Large intestine (tissue), 12 donors: ENCODE measurements around the gene GBP3. TPM values are rescaled to one million over a fixed set of nuclear protein-coding genes. Genes with fewer than 3 reads are reported as not detected.

Experiments used
- DNase-seq, 2 donors: peaks; one replicate each; pipeline versions ENCODE4 v3.0.0 to v3.0.0-alpha.2; 2013
- H3K27ac ChIP-seq: one replicate; pipeline ENCODE4 v1.5.1; 2013; ENCODE audit warnings: low read length
- H3K27me3 ChIP-seq: 2 replicates; pipeline ENCODE4 v1.6.1; 2013; ENCODE audit warnings: low read length; ENCODE audit not compliant: control insufficient read depth, insufficient read depth
- H3K36me3 ChIP-seq: 2 replicates; pipeline ENCODE4 v1.6.1; 2013; ENCODE audit warnings: low read length; ENCODE audit not compliant: control insufficient read depth, insufficient read depth
- H3K4me1 ChIP-seq: one replicate; pipeline ENCODE4 v1.6.1; 2013; ENCODE audit warnings: low read length; ENCODE audit not compliant: control insufficient read depth, insufficient read depth
- H3K4me3 ChIP-seq: one replicate; pipeline ENCODE4 v1.5.1; 2013; ENCODE audit warnings: low read length
- H3K9me3 ChIP-seq: one replicate; pipeline ENCODE4 v1.6.1; 2013; ENCODE audit warnings: mild to moderate bottlenecking, low read depth, low read length, moderate library complexity; ENCODE audit not compliant: control insufficient read depth
- WGBS: methylation state at CpG from one replicate; pipeline ENCODE4 v1.1.5; 2013; ENCODE audit warnings: low lambda C conversion rate; ENCODE audit not compliant: insufficient coverage; 5-methylcytosine and 5-hydroxymethylcytosine counted together
- long read RNA-seq, 11 donors: transcript quantifications; one replicate each; lab custom pipeline, GENCODE V29; 2026
- polyA plus RNA-seq: library from polyadenylated mRNA; unstranded; fragments of 120-200 nt; gene quantifications from one replicate; pipeline ENCODE4 v1.2.1, GENCODE V29; 2013

GBP3 gene, protein sequence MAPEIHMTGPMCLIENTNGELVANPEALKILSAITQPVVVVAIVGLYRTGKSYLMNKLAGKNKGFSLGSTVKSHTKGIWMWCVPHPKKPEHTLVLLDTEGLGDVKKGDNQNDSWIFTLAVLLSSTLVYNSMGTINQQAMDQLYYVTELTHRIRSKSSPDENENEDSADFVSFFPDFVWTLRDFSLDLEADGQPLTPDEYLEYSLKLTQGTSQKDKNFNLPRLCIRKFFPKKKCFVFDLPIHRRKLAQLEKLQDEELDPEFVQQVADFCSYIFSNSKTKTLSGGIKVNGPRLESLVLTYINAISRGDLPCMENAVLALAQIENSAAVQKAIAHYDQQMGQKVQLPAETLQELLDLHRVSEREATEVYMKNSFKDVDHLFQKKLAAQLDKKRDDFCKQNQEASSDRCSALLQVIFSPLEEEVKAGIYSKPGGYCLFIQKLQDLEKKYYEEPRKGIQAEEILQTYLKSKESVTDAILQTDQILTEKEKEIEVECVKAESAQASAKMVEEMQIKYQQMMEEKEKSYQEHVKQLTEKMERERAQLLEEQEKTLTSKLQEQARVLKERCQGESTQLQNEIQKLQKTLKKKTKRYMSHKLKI
- 109 TPM for polyA plus RNA-seq
- long read RNA-seq, donor 1, partial matches to known transcripts = 0 of 2 reads
- long read RNA-seq, donor 1, other reads (novel, unspliced or antisense) = 0 of 2 reads
- long read RNA-seq, donor 2, transcript GBP3-202 (11 exons, 3,067 nt) = major isoform, 21 of 38 reads
- long read RNA-seq, donor 2, partial matches to known transcripts = 9 of 38 reads
- long read RNA-seq, donor 2, other reads (novel, unspliced or antisense) = 0 of 38 reads
- long read RNA-seq, donor 3 = 0 reads
- long read RNA-seq, donor 4, partial matches to known transcripts = 0 of 2 reads
- long read RNA-seq, donor 4, other reads (novel, unspliced or antisense) = 0 of 2 reads
- long read RNA-seq, donor 5, partial matches to known transcripts = 0 of 3 reads
- long read RNA-seq, donor 5, other reads (novel, unspliced or antisense) = 0 of 3 reads
- long read RNA-seq, donor 6, transcript GBP3-202 (11 exons, 3,067 nt) = major isoform, 9 of 32 reads
- long read RNA-seq, donor 6, partial matches to known transcripts = 18 of 32 reads
- long read RNA-seq, donor 6, other reads (novel, unspliced or antisense) = 0 of 32 reads
- long read RNA-seq, donor 7, partial matches to known transcripts = 0 of 3 reads
- long read RNA-seq, donor 7, other reads (novel, unspliced or antisense) = 0 of 3 reads
- long read RNA-seq, donor 8, transcript GBP3-202 (11 exons, 3,067 nt) = major isoform, 11 of 14 reads
- long read RNA-seq, donor 8, partial matches to known transcripts = 0 of 14 reads
- long read RNA-seq, donor 8, other reads (novel, unspliced or antisense) = 0 of 14 reads
- long read RNA-seq, donor 9, partial matches to known transcripts = 5 of 11 reads
- long read RNA-seq, donor 9, other reads (novel, unspliced or antisense) = 0 of 11 reads
- long read RNA-seq, donor 10, partial matches to known transcripts = 0 of 1 reads
- long read RNA-seq, donor 10, other reads (novel, unspliced or antisense) = 0 of 1 reads
- long read RNA-seq, donor 11, partial matches to known transcripts = 0 of 2 reads
- long read RNA-seq, donor 11, other reads (novel, unspliced or antisense) = 0 of 2 reads

DNA sequence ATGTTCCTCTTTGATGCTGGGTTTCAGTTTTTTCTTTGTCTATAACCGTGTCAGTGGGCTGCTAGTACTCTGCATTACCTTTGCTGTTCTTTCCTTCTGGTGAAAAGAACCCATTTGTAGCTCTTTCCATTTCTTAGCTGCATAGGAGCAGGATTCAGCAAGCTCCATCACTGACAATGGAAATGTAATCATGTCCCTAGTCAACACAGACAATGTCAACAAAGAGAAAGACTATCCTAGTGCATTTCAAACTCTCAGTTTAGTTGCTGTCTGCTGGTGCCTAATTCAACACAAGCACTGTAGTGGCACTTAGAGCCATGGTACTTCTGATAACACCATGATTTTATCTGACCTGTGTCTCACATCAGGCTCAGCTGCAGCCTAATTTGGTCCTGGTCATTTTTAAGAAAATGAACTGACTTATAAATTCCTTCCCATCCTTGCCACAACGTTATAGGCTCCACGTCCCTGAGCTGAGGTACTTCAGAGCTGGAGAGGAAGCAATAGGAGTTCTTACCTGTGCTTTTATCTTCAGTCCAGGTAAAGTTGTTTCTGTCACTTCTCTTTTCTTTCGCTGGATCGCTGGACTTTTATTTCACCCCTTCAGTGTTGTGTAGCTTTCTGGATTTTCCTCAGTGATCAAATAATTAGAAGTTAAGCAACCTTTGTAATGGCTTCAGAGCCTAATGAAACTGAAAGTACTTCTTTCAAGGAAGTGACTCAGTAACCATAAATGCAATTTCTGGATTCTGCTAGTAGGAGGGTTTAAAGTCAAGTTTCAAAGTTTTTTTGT, at the start of gene GBP3:
Gene GBP3 (minus strand): TSS at position 700 of the 793 bp plus-strand sequence. CDS start 2,145 bp downstream, outside the sequence.
- peak; percentile 54 to 88 for DNase-seq
- Histone ChIP-seq H3K9me3 (no peaks in the 10 kb centered on the region), H3K27ac (peak within 1 kb of the TSS; percentile 96), H3K4me3 (peak within 1 kb of the TSS; percentile 72), H3K27me3 (no peaks in the 10 kb centered on the region), H3K36me3 (peaks cover 15% of the 10 kb centered on the region), H3K4me1 (peaks cover 24% of the 10 kb centered on the region)
- 0% methylated on average over 2 of the region's 5 CpGs for WGBS

DNA sequence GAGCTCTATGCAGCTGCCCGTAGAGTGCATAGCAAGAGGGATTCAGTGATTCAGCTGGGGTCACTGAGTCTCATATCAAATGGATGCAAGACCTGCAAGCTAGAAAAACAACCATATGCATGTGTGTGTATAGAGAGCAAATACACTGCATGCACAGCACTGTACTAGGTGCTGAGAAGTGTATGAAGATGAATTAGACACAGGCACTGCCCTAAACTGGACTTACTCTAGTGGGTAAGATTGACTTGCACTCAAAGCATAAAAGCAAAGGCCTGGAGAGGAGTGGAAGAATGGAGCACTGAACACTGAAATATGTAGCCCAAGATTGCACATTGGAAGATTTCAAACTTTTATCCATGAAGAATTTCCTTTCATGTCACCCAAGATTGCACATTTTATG, 47.8 kb upstream of the GBP3 start:
- H3K27me3 ChIP-seq = no peaks in the 10 kb centered on the region
- WGBS = no CpG with 5 or more reads among the region's 1 CpG
- peaks cover 2% of the 10 kb centered on the region for H3K4me1 ChIP-seq
- H3K27ac ChIP-seq = no peak overlapping the region
- H3K4me3 ChIP-seq = no peak overlapping the region
- no peaks in the 10 kb centered on the region for H3K36me3 ChIP-seq
- DNase-seq = no peak
- no peaks in the 10 kb centered on the region for H3K9me3 ChIP-seq

DNA sequence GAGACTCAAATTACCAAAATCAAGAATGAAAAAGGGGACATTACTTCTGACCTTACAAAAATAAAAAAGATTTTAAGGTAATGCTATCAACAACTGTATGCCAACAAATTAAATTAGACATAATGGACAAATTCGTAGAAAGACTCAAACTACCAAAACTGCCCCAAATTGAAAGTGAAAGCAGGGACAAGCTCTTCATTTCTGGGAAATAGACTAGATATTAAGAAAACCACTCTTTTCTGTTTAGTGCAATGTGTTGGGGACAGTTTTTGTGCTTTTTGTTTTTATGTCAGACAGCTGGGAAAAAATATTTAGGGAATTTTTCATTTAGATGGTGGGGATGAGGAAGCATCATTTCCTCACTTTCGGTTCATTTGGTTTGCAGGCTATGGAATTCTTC, 47.3 kb upstream of the GBP3 start:
- Histone ChIP-seq H3K4me3 (no peak overlapping the region), H3K27ac (no peak overlapping the region)

DNA sequence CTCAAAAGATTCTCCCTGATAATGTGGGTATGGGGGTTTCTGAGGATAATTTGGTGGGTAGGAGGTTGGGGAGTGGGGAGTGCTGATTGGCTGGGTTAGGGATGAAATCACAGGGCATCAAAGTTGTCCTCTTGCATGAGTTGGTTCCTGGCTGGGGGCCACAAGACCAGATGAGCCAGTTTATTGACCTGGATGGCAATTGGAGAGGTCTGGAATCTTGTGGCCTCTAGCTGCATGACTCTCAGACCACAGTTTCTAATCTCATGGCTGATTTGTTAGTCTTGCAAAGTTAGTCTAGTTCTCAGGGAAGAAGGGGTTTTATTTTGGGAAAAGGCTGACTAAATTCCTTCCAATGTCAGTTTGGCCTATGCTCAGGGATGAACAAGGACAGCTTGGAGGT, 45.6 kb upstream of the GBP3 start:
- no peak overlapping the region for H3K27ac ChIP-seq
- no peaks in the 10 kb centered on the region for H3K36me3 ChIP-seq
- H3K27me3 ChIP-seq = no peaks in the 10 kb centered on the region
- no peak overlapping the region for H3K4me3 ChIP-seq
- H3K4me1 ChIP-seq = peaks cover 7% of the 10 kb centered on the region
- DNase-seq = peak in 1 of 2 donors; percentile 13
- no peaks in the 10 kb centered on the region for H3K9me3 ChIP-seq

More for the DNA sequence above, 47.3 kb upstream of the GBP3 start:
- no peak for DNase-seq
- 93% methylated on average over 2 of the region's 2 CpGs for WGBS
- Histone ChIP-seq H3K9me3 (no peaks in the 10 kb centered on the region), H3K36me3 (no peaks in the 10 kb centered on the region), H3K4me1 (peaks cover 4% of the 10 kb centered on the region), H3K27me3 (no peaks in the 10 kb centered on the region)

DNA sequence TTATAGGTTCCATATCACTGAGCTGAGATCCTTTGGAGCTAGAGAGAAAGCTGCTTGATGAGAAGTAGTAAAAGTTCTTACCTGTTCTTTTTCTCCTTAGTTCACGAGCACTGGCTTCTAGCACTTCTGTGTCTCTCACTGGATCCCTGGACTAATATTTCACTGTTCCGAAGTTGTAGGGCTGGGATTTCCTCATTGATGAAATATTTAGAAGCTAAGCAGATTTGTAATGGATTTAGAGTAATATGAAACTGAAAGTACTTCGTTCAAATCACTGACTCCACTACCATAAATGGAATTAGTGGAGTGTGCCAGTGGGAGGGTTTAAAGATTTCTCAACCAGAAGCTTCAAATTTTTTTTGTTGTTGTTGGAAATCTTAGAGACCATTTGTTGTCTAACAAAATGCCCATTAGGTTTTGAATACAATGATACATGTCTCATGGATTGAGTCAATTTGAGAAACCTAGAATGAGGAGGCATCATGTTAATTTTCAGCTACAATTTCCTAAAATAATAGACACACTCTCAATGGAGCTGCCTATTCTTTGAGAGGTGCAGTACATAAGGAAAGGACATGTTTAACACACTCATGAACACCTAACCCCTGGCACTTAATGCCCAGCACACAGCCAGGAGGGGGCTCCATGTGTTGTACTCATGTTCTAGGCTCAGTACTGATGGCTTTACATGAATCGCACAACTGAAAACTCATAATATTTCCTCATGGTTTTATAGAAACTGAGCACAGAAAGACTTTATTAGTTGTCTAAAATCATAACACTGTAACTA, 42.6 kb upstream of the GBP3 start, which contains the start of gene GBP1:
Gene GBP1 (minus strand): TSS at position 130 of the 790 bp plus-strand sequence. CDS start 1,974 bp downstream, outside the sequence.
- WGBS = 20% methylated on average over 1 of the region's 4 CpGs

DNA sequence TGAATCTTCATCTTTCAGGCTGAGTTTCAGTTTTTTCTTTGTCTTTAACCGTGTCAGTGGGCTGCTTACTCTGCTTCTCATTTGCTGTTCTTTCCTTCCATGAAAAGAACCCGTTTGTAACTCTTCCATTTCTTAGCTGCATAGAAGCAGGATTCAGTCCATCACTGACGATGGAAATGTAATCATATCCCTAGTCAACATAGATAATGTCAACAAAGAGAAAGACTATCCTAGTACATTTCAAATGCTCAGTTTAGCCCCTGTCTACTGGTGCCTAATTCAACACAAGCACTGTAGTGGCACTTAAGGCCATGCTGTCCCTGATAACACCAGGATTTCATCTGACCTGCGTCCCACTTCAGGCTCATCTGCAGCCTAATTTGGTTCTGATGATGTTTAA, 42.0 kb upstream of the GBP3 start:
- Histone ChIP-seq H3K4me3 (peak overlapping the region; percentile 44), H3K9me3 (no peaks in the 10 kb centered on the region), H3K27ac (peak overlapping the region; percentile 85), H3K4me1 (peaks cover 11% of the 10 kb centered on the region), H3K27me3 (no peaks in the 10 kb centered on the region), H3K36me3 (peaks cover 6% of the 10 kb centered on the region)
- peak in 1 of 2 donors; percentile 53 for DNase-seq
- WGBS = 18% methylated on average over 2 of the region's 4 CpGs

More for the DNA sequence above, 42.6 kb upstream of the GBP3 start, which contains the start of gene GBP1:
- Histone ChIP-seq H3K9me3 (no peaks in the 10 kb centered on the region), H3K4me3 (peak within 1 kb of the TSS; percentile 44), H3K36me3 (peaks cover 4% of the 10 kb centered on the region), H3K27me3 (no peaks in the 10 kb centered on the region), H3K27ac (peak within 1 kb of the TSS; percentile 85), H3K4me1 (peaks cover 11% of the 10 kb centered on the region)
- peak; percentile 60 to 85 for DNase-seq

DNA sequence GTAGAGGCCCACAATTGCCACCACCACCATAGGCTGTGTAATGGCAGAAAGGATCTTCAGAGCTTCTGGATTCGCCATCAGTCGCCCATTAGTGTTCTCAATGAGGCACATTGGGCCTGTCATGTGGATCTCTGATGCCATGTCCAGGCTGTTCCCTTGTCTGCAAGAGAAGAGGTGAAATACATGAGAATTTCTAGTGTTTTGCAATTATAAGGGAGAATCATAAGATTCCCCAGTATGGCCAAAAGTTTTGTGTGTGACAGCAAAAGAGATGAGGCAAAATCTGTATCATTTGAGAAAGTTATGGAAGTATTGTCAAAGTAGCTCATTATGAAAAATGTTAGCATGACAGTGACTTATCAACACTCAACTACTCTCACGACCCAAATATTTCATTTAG, 40.4 kb upstream of the GBP3 start:
- 83% methylated on average over 1 of the region's 3 CpGs for WGBS
- H3K27me3 ChIP-seq = no peaks in the 10 kb centered on the region
- H3K4me3 ChIP-seq = no peak overlapping the region
- no peak for DNase-seq
- peaks cover 12% of the 10 kb centered on the region for H3K36me3 ChIP-seq
- H3K4me1 ChIP-seq = peaks cover 11% of the 10 kb centered on the region
- H3K9me3 ChIP-seq = no peaks in the 10 kb centered on the region
- no peak overlapping the region for H3K27ac ChIP-seq

DNA sequence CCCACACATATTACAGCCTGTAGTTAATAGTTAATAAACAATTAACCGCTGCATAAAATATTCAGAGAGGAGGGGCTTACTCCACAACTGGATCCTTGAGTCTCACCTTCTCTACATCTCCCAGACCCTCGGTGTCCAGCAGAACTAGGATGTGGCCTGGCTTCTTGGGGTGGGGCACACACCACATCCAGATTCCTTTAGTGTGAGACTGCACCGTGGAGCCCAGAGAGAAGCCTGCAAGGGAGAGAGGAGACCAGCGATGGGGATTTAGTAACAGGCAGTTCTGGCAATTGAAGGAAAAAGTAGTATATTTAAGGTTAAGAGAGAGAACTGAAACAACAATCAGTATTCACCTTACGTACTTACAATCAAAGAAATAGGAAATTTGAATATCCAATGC, 37.4 kb upstream of the GBP3 start:
- DNase-seq = no peak
- H3K36me3 ChIP-seq = peaks cover 30% of the 10 kb centered on the region
- WGBS = 100% methylated on average over 1 of the region's 5 CpGs

More for the DNA sequence above, 37.4 kb upstream of the GBP3 start:
- no peak overlapping the region for H3K4me3 ChIP-seq
- no peaks in the 10 kb centered on the region for H3K27me3 ChIP-seq
- no peak overlapping the region for H3K27ac ChIP-seq
- H3K4me1 ChIP-seq = peaks cover 7% of the 10 kb centered on the region
- H3K9me3 ChIP-seq = no peaks in the 10 kb centered on the region
